HG03064 (cell line): ENCODE data around the gene MAU2.

Experiments
- ATAC-seq: cut with Tn5 transposase; IDR thresholded peaks from one replicate; pipeline ENCODE4 v1.9.1; 2021; ENCODE audit warnings: low read depth; ENCODE audit not compliant: unreplicated experiment

MAU2 gene

GRCh38 chr19:19305066-19305465, 15.6 kb upstream of the MAU2 start:
- no peak for ATAC-seq

- no peak for ATAC-seq
These were observed 14.9 kb upstream of the MAU2 start for GRCh38 chr19:19305696-19306095.

- no peak for ATAC-seq
These were observed 14.4 kb upstream of the MAU2 start for GRCh38 chr19:19306191-19306590.

GRCh38 chr19:19308373-19308772, 12.3 kb upstream of the MAU2 start:
- ATAC-seq: no peak

- ATAC-seq: no peak
These were observed 5.2 kb upstream of the MAU2 start for GRCh38 chr19:19315444-19315843.

GRCh38 chr19:19316082-19316481, 4.5 kb upstream of the MAU2 start:
- no peak for ATAC-seq

GRCh38 chr19:19319732-19320360, 783 bp upstream of the MAU2 start:
- no peak for ATAC-seq

- no peak for ATAC-seq
These were observed 530 bp downstream of the MAU2 start for GRCh38 chr19:19321141-19321577.

GRCh38 chr19:19324059-19324770, 3.6 kb downstream of the MAU2 start:
- no peak for ATAC-seq

- no peak for ATAC-seq
These were observed 7.0 kb downstream of the MAU2 start for GRCh38 chr19:19327672-19328071.

GRCh38 chr19:19329126-19329525, 8.5 kb downstream of the MAU2 start:
- ATAC-seq: no peak

GRCh38 chr19:19334063-19334988, 13.7 kb downstream of the MAU2 start:
- no peak for ATAC-seq

GRCh38 chr19:19334989-19335344, 14.3 kb downstream of the MAU2 start:
- ATAC-seq: no peak

GRCh38 chr19:19335408-19336158, 15.0 kb downstream of the MAU2 start:
- no peak for ATAC-seq

GRCh38 chr19:19336597-19336996, 16.0 kb downstream of the MAU2 start:
- ATAC-seq: no peak

GRCh38 chr19:19337120-19337519, 16.5 kb downstream of the MAU2 start:
- no peak for ATAC-seq

- ATAC-seq: no peak
These were observed 17.5 kb downstream of the MAU2 start for GRCh38 chr19:19338082-19338481.

GRCh38 chr19:19341026-19341425, 20.4 kb downstream of the MAU2 start:
- ATAC-seq: no peak

- no peak for ATAC-seq
These were observed 21.7 kb downstream of the MAU2 start for GRCh38 chr19:19342086-19343015.

GRCh38 chr19:19343016-19343362, 22.4 kb downstream of the MAU2 start:
- ATAC-seq: no peak
